ENCODE measurements around the gene DYNLRB1.

DYNLRB1 gene

DNA sequence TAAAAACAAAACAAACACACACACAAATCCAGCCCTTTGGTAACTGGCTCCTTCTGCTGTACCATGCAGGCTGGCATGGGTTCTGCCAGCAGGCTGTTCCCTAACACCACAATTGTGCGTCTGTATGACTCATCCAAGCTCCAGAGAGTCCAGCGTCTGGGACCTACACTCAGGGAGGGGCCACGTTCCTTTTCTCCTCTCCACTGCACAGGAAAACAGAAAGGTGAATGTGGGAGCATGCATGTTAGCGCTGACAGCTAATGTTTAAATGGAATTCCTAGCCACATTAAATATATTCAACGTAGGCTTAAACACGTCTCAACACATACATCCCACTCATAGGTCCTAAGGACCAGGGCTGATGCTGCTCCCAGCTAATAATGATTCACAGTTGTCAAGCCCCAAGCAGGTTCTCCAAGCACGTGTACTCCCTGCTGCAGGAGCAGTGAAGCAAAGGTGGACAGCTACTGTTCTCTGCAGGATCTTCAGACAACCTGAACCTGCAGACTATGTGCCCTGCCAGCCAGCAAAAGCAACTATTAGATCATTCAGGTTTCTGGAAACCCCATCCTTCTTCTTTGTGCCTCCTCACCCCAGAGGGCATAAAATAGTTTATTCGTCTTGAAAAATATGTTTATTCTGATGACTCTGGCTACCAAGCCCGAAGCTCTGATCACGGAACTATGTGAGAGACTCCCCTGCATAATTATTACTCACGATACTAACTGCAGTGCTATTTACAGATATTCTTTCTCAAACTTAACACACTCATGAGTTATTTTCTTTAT lies 63.2 kb downstream of the DYNLRB1 start:
- no peaks in the 10 kb centered on the region for H3K79me2 ChIP-seq (ENCODE audit: control insufficient read depth, low read length)
- H3F3A ChIP-seq (ENCODE audit: control insufficient read depth, insufficient read depth), result no peaks in the 10 kb centered on the region
- no peak overlapping the region for H3K4me3 ChIP-seq (ENCODE audit: low read length)
- H4K20me1 ChIP-seq (ENCODE audit: control insufficient read depth, insufficient read depth, low read depth, low read length), result no peaks in the 10 kb centered on the region
- peaks cover 16% of the 10 kb centered on the region for H3K36me3 ChIP-seq (ENCODE audit: control insufficient read depth, low read length)
- TF ChIP-seq CTCF (IDR thresholded peaks at IDR 0.05; ENCODE audit: low read depth, low read length, poor library complexity, severe bottlenecking) (no peak), EZH2phosphoT487 (IDR thresholded peaks at IDR 0.05; ENCODE audit: borderline replicate concordance, low read length) (no peak)
- peaks cover 13% of the 10 kb centered on the region for H3K4me1 ChIP-seq (ENCODE audit: control insufficient read depth, low read length)
- no peak overlapping the region for H3K27ac ChIP-seq (ENCODE audit: low read depth, low read length)
- no peaks in the 10 kb centered on the region for H3K9me2 ChIP-seq (replicated peaks; ENCODE audit: control insufficient read depth, low read length)
- H3K9me3 ChIP-seq (ENCODE audit: control insufficient read depth, insufficient read depth, low read length), result peaks cover 4% of the 10 kb centered on the region; the same call in 1 of the 2 replicates
- no peak overlapping the region for H3K4me2 ChIP-seq (ENCODE audit: low read length)
- no peaks in the 10 kb centered on the region for H3K27me3 ChIP-seq (ENCODE audit: control insufficient read depth, low read length)

GRCh38 chr20:34579979-34580940 lies 64.0 kb downstream of the DYNLRB1 start:
- no peaks in the 10 kb centered on the region for H3K9me2 ChIP-seq (replicated peaks; ENCODE audit: control insufficient read depth, low read length)

More at GRCh38 chr20:34579979-34580940, 64.0 kb downstream of the DYNLRB1 start:
- H3K36me3 ChIP-seq (ENCODE audit: control insufficient read depth, low read length), result peaks cover 16% of the 10 kb centered on the region
- H3K27me3 ChIP-seq (ENCODE audit: control insufficient read depth, low read length), result no peaks in the 10 kb centered on the region
- H3K4me1 ChIP-seq (ENCODE audit: control insufficient read depth, low read length), result peaks cover 13% of the 10 kb centered on the region
- H4K20me1 ChIP-seq (ENCODE audit: control insufficient read depth, insufficient read depth, low read depth, low read length), result no peaks in the 10 kb centered on the region
- peak overlapping the region; percentile 27 for H3K4me3 ChIP-seq (ENCODE audit: low read length)
- TF ChIP-seq EZH2phosphoT487 (IDR thresholded peaks at IDR 0.05; ENCODE audit: borderline replicate concordance, low read length), result no peak
- no peak for TF ChIP-seq CTCF (IDR thresholded peaks at IDR 0.05; ENCODE audit: low read depth, low read length, poor library complexity, severe bottlenecking)
- peaks cover 4% of the 10 kb centered on the region; the same call in 1 of the 2 replicates for H3K9me3 ChIP-seq (ENCODE audit: control insufficient read depth, insufficient read depth, low read length)
- peak overlapping the region; percentile 1; the same call in 1 of the 2 replicates for H3K27ac ChIP-seq (ENCODE audit: low read depth, low read length)
- no peaks in the 10 kb centered on the region for H3K79me2 ChIP-seq (ENCODE audit: control insufficient read depth, low read length)
- no peaks in the 10 kb centered on the region for H3F3A ChIP-seq (ENCODE audit: control insufficient read depth, insufficient read depth)
- peak overlapping the region; percentile 15 for H3K4me2 ChIP-seq (ENCODE audit: low read length)
